Parathyroid adenoma (tissue), 2 donors: ENCODE measurements around the gene ARNT2.

ENCODE experiments used
- H2AFZ ChIP-seq: fragments of 300-600 bp; sonication (generic); one replicate; pipeline ENCODE4 v1.7.0; 2017; ENCODE audit warnings: antibody characterized with exemption, mild to moderate bottlenecking
- H3K27ac ChIP-seq: fragments of 300-600 bp; sonication (generic); one replicate; pipeline ENCODE4 v1.7.0; 2017
- H3K27me3 ChIP-seq: fragments of 300-600 bp; sonication (generic); one replicate; pipeline ENCODE4 v1.7.0; 2017; ENCODE audit warnings: low read length; ENCODE audit not compliant: control insufficient read depth, insufficient read depth
- H3K36me3 ChIP-seq: fragments of 300-600 bp; sonication (generic); one replicate; pipeline ENCODE4 v1.7.0; 2017; ENCODE audit warnings: low read length; ENCODE audit not compliant: control insufficient read depth, insufficient read depth
- H3K4me1 ChIP-seq: fragments of 300-600 bp; sonication (generic); one replicate; pipeline ENCODE4 v1.7.0; 2017; ENCODE audit warnings: control low read depth
- H3K4me2 ChIP-seq: fragments of 300-600 bp; sonication (generic); one replicate; pipeline ENCODE4 v1.7.0; 2017; ENCODE audit warnings: low read length
- H3K4me3 ChIP-seq: fragments of 300-600 bp; sonication (generic); one replicate; pipeline ENCODE4 v1.7.0; 2017; ENCODE audit warnings: low read depth, low read length
- H3K79me2 ChIP-seq: fragments of 300-600 bp; sonication (generic); one replicate; pipeline ENCODE4 v1.7.0; 2017; ENCODE audit warnings: control low read depth
- H3K9ac ChIP-seq: fragments of 300-600 bp; sonication (generic); one replicate; pipeline ENCODE4 v1.7.0; 2017; ENCODE audit warnings: mild to moderate bottlenecking
- H3K9me3 ChIP-seq: fragments of 300-600 bp; sonication (generic); one replicate; pipeline ENCODE4 v1.7.0; 2017; ENCODE audit warnings: low read length; ENCODE audit not compliant: control insufficient read depth
- TF ChIP-seq, protein P1 (sequence below): fragments of 300-600 bp; sonication (generic); IDR thresholded peaks from one replicate; pipeline ENCODE4 v1.7.0; 2017; ENCODE audit warnings: antibody characterized with exemption, mild to moderate bottlenecking
- donor health status: primary hyperparathyroidism.

ARNT2 gene

DNA sequence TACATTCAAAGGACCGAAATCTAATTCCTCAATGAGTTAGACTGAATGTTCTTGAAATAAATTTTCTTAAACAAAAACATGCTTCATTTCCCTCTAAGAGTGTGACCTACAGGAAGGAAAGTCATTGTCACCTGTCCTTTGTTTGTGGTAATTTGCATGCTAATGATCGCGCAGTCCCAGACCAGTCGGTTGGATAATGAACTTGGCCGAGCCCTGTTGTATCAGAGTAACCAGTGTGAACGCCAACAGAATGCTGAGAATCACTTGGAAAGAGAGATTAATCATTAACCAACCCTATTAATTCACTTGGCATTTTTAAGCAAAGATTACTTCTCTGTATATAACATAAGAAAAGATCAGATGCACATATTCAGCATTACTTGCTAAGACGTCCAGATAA is 8.1 kb upstream of the ARNT2 start:
- Histone ChIP-seq H2AFZ (no peak overlapping the region), H3K4me1 (no peaks in the 10 kb centered on the region), H3K4me3 (no peak overlapping the region), H3K9me3 (no peaks in the 10 kb centered on the region), H3K27ac (no peak overlapping the region), H3K4me2 (no peak overlapping the region), H3K36me3 (no peaks in the 10 kb centered on the region), H3K9ac (no peak overlapping the region), H3K79me2 (no peaks in the 10 kb centered on the region), H3K27me3 (no peaks in the 10 kb centered on the region)
- TF ChIP-seq, protein P1, sequence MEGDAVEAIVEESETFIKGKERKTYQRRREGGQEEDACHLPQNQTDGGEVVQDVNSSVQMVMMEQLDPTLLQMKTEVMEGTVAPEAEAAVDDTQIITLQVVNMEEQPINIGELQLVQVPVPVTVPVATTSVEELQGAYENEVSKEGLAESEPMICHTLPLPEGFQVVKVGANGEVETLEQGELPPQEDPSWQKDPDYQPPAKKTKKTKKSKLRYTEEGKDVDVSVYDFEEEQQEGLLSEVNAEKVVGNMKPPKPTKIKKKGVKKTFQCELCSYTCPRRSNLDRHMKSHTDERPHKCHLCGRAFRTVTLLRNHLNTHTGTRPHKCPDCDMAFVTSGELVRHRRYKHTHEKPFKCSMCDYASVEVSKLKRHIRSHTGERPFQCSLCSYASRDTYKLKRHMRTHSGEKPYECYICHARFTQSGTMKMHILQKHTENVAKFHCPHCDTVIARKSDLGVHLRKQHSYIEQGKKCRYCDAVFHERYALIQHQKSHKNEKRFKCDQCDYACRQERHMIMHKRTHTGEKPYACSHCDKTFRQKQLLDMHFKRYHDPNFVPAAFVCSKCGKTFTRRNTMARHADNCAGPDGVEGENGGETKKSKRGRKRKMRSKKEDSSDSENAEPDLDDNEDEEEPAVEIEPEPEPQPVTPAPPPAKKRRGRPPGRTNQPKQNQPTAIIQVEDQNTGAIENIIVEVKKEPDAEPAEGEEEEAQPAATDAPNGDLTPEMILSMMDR = no peak

DNA sequence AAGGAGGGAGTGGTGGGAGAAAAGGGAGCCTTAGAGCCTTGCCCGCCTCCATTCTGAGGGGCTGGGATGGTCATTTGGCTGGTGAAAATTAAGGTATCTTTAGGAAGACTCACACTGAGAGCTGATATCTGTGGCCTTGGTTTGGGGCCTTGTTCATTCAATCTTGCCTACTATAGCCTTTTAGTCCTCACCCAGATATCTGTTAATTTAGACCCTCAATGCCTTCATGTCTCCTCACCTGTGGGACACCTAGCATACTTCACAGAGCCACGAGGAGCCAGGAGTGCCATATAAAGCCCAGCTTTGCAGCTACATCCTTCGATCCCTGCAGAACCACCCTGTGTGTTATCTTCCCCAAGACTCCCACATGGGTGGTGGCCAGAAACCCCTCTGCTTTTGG is 4.7 kb upstream of the ARNT2 start:
- no peaks in the 10 kb centered on the region for H3K4me1 ChIP-seq
- no peak overlapping the region for H3K9ac ChIP-seq
- no peak overlapping the region for H3K4me3 ChIP-seq
- no peaks in the 10 kb centered on the region for H3K36me3 ChIP-seq
- H3K9me3 ChIP-seq = no peaks in the 10 kb centered on the region
- TF ChIP-seq, protein P1 = no peak
- H3K27me3 ChIP-seq = no peaks in the 10 kb centered on the region
- H3K79me2 ChIP-seq = no peaks in the 10 kb centered on the region
- H3K4me2 ChIP-seq = no peak overlapping the region
- no peak overlapping the region for H3K27ac ChIP-seq
- H2AFZ ChIP-seq = no peak overlapping the region

DNA sequence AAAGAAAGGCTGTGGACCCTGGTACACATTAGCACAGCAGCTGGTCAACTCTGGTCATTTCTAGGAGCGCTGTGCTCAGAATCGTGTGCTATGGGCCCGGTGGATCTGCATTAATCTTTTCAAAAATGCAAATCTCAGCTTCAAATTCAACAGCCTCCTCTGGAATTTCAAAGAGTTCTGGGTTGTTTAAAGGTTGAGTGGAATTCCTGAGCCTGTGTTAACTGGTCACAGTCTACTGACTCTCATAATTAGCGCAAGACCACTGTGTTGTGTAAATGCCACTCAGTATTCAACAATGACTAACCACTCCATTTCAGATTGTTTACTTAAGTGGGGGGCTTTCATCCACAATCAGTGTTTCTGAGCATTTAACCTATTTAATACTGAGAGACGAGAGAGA is 2.7 kb upstream of the ARNT2 start:
- no peak overlapping the region for H3K9ac ChIP-seq
- no peak overlapping the region for H2AFZ ChIP-seq
- TF ChIP-seq, protein P1 = no peak
- H3K4me2 ChIP-seq = no peak overlapping the region
- no peaks in the 10 kb centered on the region for H3K27me3 ChIP-seq
- no peaks in the 10 kb centered on the region for H3K9me3 ChIP-seq
- no peaks in the 10 kb centered on the region for H3K36me3 ChIP-seq
- no peak overlapping the region for H3K4me3 ChIP-seq
- H3K79me2 ChIP-seq = no peaks in the 10 kb centered on the region
- no peaks in the 10 kb centered on the region for H3K4me1 ChIP-seq
- no peak overlapping the region for H3K27ac ChIP-seq

DNA sequence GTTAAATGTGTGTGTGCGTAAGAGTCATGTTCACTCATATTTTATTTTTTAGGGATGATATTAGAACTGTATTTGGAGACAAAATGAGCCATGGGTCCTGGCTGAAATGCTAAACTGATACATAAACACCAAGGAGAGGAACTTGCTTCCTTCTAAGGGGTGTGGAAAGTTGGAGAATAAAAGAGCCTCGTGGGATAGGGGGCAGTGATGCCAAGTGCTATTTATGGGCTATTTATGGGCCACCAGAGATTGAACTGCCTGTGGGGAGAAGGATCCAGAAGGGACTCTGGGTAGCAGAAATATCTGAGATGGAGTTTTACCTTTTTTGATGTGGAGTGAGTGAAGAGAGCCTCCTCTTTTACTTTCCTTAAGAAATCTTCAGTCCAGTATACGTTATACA is 1.8 kb upstream of the ARNT2 start:
- Histone ChIP-seq H3K4me3 (no peak overlapping the region), H3K9ac (no peak overlapping the region), H3K4me1 (no peaks in the 10 kb centered on the region), H3K36me3 (no peaks in the 10 kb centered on the region), H3K27ac (no peak overlapping the region), H2AFZ (no peak overlapping the region), H3K79me2 (no peaks in the 10 kb centered on the region), H3K4me2 (no peak overlapping the region), H3K27me3 (no peaks in the 10 kb centered on the region), H3K9me3 (no peaks in the 10 kb centered on the region)
- TF ChIP-seq, protein P1 = no peak

DNA sequence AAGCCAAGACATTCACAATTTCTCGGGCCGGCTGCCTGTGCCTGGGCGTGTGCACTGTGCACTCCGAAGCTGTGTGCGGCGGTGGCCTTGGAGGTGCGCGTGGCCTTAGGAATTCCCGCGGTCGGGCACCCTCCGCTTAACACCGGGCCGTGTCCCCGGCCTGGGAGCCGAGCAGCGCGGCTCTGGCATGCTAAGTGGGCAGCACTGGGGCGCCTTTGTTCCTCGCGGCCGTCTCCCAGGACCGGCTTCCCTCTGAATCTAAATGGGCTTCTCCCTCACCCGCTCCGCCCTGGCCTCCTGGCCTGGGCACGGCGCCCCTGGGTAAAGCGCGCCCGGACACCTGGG is 498 bp upstream of the ARNT2 start:
- TF ChIP-seq, protein P1 = no peak
- Histone ChIP-seq H3K4me3 (peak overlapping the region; percentile 22), H3K27me3 (no peaks in the 10 kb centered on the region), H3K9ac (no peak overlapping the region), H3K4me2 (peak overlapping the region; percentile 63), H3K79me2 (no peaks in the 10 kb centered on the region), H3K36me3 (no peaks in the 10 kb centered on the region), H3K9me3 (no peaks in the 10 kb centered on the region), H3K27ac (no peak overlapping the region), H2AFZ (peak overlapping the region; percentile 79), H3K4me1 (no peaks in the 10 kb centered on the region)
